GM19035 (cell line): ENCODE results near the gene GRIN2A.

Experiments
- ATAC-seq: cut with Tn5 transposase; IDR thresholded peaks from one replicate; pipeline ENCODE4 v1.9.1; 2021; ENCODE audit not compliant: unreplicated experiment

The GRIN2A gene

GRCh38 chr16:9977333-9977897, 204.8 kb downstream of the GRIN2A start:
- no peak for ATAC-seq

DNA sequence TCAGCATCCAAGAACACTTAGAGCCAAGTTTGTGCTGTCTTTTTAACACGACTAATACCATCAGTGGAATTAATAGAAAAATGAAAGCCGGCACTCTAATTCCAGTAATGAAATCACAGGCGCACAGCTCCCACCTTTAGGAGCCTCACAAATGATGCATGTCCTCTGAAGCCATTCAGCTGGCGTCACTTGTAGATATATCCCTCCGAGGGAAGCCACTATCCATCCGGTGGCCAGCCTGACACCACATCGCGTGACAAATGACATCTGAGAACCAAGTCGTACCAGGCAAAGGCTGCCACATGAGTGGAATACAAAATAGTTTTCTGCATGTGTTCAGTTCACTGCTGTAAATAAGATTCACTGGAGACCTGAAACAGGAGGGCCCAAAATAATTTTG, 205.6 kb downstream of the GRIN2A start:
- no peak for ATAC-seq

- no peak for ATAC-seq
These were observed 210.3 kb downstream of the GRIN2A start for GRCh38 chr16:9971907-9972306.

- ATAC-seq: no peak
These were observed 211.4 kb downstream of the GRIN2A start for GRCh38 chr16:9970796-9971195.

GRCh38 chr16:9970244-9970643, 212.0 kb downstream of the GRIN2A start:
- no peak for ATAC-seq

- no peak for ATAC-seq
These were observed 212.6 kb downstream of the GRIN2A start for GRCh38 chr16:9969580-9969979.

GRCh38 chr16:9966569-9967157, 215.6 kb downstream of the GRIN2A start:
- peak; percentile 68 for ATAC-seq

- no peak for ATAC-seq
These were observed 217.1 kb downstream of the GRIN2A start for GRCh38 chr16:9965079-9965478.

- no peak for ATAC-seq
These were observed 217.8 kb downstream of the GRIN2A start for GRCh38 chr16:9964426-9964825.

DNA sequence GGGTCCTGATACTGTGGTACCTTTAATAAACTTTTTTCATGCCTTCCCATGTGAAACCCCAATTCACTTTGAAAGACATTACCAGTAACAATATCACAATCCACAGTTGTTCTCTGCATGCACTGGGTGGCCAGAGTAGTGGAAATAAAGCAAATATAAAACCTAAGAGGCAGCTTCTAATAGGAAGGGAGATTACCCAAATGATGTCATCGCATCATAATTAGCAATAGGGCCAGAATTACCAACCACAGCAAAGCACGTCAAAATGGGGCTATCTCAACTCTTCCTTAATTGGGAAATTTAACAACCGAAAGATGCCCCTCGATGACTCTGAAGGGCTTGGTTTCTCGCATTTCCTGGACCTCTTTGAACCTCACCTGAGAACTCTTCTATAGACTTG, 224.8 kb downstream of the GRIN2A start:
- no peak for ATAC-seq

DNA sequence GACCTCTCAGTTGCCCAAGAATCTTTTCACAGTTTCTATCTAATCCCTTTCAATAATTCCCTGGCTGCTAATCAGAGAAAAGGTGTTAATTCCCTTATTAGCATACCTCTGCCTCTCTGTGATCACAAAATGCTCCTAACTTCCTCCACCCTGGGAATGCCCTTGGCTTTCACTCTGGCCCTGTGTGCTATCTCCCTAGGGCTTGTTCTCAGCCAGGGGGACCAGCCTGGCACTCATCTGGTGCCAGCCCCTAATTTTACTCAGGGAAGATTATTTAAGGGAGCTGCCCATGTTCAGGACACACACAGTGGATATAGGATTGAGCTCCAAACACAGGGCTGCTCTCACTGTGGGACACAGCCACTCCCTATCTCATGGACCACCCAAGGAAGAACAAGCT, 225.2 kb downstream of the GRIN2A start:
- ATAC-seq: no peak

DNA sequence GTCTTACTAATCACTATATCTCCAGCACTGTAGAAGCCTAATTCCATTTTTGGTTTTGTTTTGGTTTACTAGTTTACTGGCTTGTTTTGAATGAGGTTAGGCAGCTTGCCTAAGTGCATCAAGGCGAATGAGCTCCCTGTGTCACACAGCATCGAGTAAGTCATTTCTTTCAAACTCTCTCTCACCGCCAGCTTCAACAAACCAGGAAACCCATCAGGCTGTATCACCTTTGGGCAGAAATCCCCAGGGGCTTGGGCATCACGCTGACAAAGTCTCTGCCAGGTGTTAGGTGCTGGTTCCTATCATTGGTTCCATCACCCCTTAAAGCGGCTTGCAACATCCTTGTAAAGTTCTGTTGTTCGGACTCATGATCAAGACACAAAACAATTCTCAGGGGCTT, 226.6 kb downstream of the GRIN2A start:
- ATAC-seq: no peak

- no peak for ATAC-seq
These were observed 228.2 kb downstream of the GRIN2A start for GRCh38 chr16:9953908-9954570.

GRCh38 chr16:9950658-9951057, 231.6 kb downstream of the GRIN2A start:
- no peak for ATAC-seq

GRCh38 chr16:9949396-9949795, 232.8 kb downstream of the GRIN2A start:
- ATAC-seq: no peak

DNA sequence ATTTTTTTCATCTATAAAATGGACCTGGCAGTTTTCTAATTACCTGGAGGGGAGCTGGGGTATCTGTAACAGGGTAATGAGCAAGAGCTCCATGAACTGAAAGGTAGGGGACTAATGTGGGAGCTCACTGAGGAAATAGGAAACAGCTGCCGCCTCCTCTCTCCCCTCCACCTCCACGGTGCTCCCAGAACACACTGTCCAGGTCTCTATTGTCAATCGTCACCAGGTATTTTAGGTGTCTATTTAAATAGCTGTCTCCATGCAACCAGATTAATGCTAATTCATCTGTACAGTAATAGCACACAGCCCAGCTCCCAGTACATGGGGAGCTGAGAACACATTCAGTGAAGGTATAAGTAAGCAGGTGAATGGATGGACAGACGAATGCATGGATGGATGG, 233.3 kb downstream of the GRIN2A start:
- ATAC-seq: no peak

DNA sequence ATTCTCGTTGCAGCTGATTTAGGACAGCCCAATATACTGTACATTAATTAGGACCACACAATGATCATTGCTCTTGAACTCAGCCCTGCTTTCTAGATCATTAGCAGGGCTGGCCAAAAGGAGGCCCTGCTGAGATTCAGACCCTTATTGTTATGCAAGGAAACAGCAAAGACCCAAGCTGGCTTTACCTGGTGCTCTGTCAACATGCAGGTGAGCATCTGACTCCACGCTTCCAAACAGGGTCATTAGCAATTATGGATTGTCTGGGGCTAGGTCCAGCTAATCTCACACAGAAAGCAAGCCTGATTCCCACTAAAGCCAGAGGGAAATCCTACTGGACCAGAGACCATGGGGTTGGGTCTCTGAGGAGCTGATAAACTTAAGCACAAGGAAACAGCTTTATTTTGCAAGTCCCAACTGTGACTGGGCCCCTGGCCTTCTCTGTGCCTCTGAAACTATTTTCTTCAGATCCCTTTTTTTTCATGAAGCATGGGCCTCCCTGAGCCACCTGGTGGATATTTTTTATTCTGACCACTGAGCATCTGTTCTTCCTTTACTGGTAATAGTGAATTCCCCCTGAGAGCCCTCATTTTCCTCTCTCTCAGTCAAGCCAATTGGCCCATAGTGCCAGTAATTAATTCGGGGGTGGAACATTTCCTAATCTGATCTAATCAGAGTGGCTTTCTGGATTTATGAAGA, 236.1 kb downstream of the GRIN2A start:
- no peak for ATAC-seq

DNA sequence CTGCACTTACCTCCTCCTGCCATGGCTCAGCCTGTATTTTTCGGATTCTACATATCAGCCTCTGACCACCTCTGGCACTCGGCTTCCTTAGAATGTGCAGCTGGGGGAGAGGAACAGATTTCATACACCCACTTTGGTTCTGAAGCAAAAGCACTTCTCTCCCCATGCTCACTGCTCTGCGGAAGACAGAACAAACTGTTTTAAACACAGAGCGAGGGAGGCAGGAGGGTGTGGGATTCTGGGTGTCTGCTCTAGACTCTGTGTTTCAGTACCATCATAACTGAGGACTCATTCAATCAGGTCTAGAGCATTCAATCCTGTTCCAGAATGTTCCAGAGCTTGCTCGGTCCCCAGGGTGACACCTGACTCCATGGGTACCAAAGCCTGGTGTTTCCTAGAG, 239.1 kb downstream of the GRIN2A start:
- ATAC-seq: no peak

GRCh38 chr16:9941245-9941644, 241.0 kb downstream of the GRIN2A start:
- no peak for ATAC-seq

GRCh38 chr16:9934723-9935508, 247.3 kb downstream of the GRIN2A start:
- ATAC-seq: no peak

- no peak for ATAC-seq
These were observed 249.1 kb downstream of the GRIN2A start for GRCh38 chr16:9932919-9933653.
